SW480 (cell line): Measurements from ENCODE around the gene ILKAP.

ENCODE experiments used
- DNase-seq: peaks from one replicate; pipeline ENCODE4 v3.0.0-alpha.2; 2016; ENCODE audit warnings: low spot score

ILKAP gene

GRCh38 chr2:238123991-238124470 lies 79.5 kb downstream of the ILKAP start:
- DNase-seq: no peak

- no peak for DNase-seq
These were observed 80.1 kb downstream of the ILKAP start for GRCh38 chr2:238123218-238123971.

GRCh38 chr2:238122287-238123217 lies 80.9 kb downstream of the ILKAP start:
- no peak for DNase-seq

GRCh38 chr2:238121511-238122286 lies 81.8 kb downstream of the ILKAP start:
- DNase-seq: no peak

- no peak for DNase-seq
These were observed 82.8 kb downstream of the ILKAP start for GRCh38 chr2:238120463-238121298.
